ENCODE measurements around the gene MRPS2.

- TF ChIP-seq, protein P1, sequence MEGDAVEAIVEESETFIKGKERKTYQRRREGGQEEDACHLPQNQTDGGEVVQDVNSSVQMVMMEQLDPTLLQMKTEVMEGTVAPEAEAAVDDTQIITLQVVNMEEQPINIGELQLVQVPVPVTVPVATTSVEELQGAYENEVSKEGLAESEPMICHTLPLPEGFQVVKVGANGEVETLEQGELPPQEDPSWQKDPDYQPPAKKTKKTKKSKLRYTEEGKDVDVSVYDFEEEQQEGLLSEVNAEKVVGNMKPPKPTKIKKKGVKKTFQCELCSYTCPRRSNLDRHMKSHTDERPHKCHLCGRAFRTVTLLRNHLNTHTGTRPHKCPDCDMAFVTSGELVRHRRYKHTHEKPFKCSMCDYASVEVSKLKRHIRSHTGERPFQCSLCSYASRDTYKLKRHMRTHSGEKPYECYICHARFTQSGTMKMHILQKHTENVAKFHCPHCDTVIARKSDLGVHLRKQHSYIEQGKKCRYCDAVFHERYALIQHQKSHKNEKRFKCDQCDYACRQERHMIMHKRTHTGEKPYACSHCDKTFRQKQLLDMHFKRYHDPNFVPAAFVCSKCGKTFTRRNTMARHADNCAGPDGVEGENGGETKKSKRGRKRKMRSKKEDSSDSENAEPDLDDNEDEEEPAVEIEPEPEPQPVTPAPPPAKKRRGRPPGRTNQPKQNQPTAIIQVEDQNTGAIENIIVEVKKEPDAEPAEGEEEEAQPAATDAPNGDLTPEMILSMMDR (IDR thresholded peaks at IDR 0.05), result no peak
- TF ChIP-seq POLR2A (IDR thresholded peaks at IDR 0.05) (no peak), EP300 (IDR thresholded peaks at IDR 0.05) (no peak), POLR2AphosphoS5 (IDR thresholded peaks at IDR 0.05) (no peak)
These were observed 38.5 kb upstream of the MRPS2 start for GRCh38 chr9:135461936-135462335.

Measured in suprapubic skin (tissue), 4 donors.